Stimulated activated naive CD8-positive, alpha-beta T cell treated with anti-CD3 and anti-CD28 coated beads, Interleukin-15, Interleukin-2, amounts not matched to agents 100 ng/mL and 50 ng/mL, for 24 hours (primary cell): Measurements from ENCODE around the gene CACNA1A.

ENCODE experiments used
- H3K27ac Mint-ChIP-seq: one replicate; pipeline ENCODE4 v1.8.0; 2021; ENCODE audit warnings: mild to moderate bottlenecking, mixed read lengths
- H3K27me3 Mint-ChIP-seq: one replicate; pipeline ENCODE4 v1.8.0; 2021; ENCODE audit warnings: mixed read lengths
- H3K36me3 Mint-ChIP-seq: one replicate; pipeline ENCODE4 v1.8.0; 2021; ENCODE audit warnings: low read depth, mixed read lengths
- H3K4me1 Mint-ChIP-seq: one replicate; pipeline ENCODE4 v1.8.0; 2021; ENCODE audit warnings: low read depth, mixed read lengths
- H3K4me3 Mint-ChIP-seq: one replicate; pipeline ENCODE4 v1.8.0; 2021; ENCODE audit warnings: mild to moderate bottlenecking, mixed read lengths
- H3K9me3 Mint-ChIP-seq: one replicate; pipeline ENCODE4 v1.8.0; 2021; ENCODE audit warnings: mixed read lengths

CACNA1A gene

GRCh38 chr19:13425151-13425550 lies 81.1 kb downstream of the CACNA1A start:
- H3K36me3 Mint-ChIP-seq, result no peaks in the 10 kb centered on the region
- H3K4me1 Mint-ChIP-seq, result no peaks in the 10 kb centered on the region
- H3K9me3 Mint-ChIP-seq, result peaks cover 30% of the 10 kb centered on the region

GRCh38 chr19:13420780-13421179 lies 85.5 kb downstream of the CACNA1A start:
- H3K9me3 Mint-ChIP-seq, result peaks cover 30% of the 10 kb centered on the region
- no peak overlapping the region for H3K4me3 Mint-ChIP-seq
- peaks cover 3% of the 10 kb centered on the region for H3K27me3 Mint-ChIP-seq
- no peaks in the 10 kb centered on the region for H3K4me1 Mint-ChIP-seq
- H3K36me3 Mint-ChIP-seq, result no peaks in the 10 kb centered on the region
- H3K27ac Mint-ChIP-seq, result no peak overlapping the region

More at GRCh38 chr19:13425151-13425550, 81.1 kb downstream of the CACNA1A start:
- Mint-ChIP-seq H3K27ac (no peak overlapping the region), H3K4me3 (no peak overlapping the region), H3K27me3 (peaks cover 21% of the 10 kb centered on the region)

- Mint-ChIP-seq H3K27me3 (peaks cover 4% of the 10 kb centered on the region), H3K4me3 (no peak overlapping the region), H3K4me1 (no peaks in the 10 kb centered on the region), H3K27ac (no peak overlapping the region), H3K9me3 (peaks cover 14% of the 10 kb centered on the region), H3K36me3 (no peaks in the 10 kb centered on the region)
These were observed 89.2 kb downstream of the CACNA1A start for GRCh38 chr19:13417054-13417453.

- Mint-ChIP-seq H3K27me3 (peaks cover 10% of the 10 kb centered on the region), H3K4me1 (no peaks in the 10 kb centered on the region), H3K36me3 (no peaks in the 10 kb centered on the region), H3K4me3 (no peak overlapping the region), H3K27ac (no peak overlapping the region), H3K9me3 (peaks cover 9% of the 10 kb centered on the region)
These were observed 94.4 kb downstream of the CACNA1A start for GRCh38 chr19:13411899-13412298.

- no peaks in the 10 kb centered on the region for H3K4me1 Mint-ChIP-seq
- peaks cover 10% of the 10 kb centered on the region for H3K27me3 Mint-ChIP-seq
- H3K4me3 Mint-ChIP-seq, result no peak overlapping the region
- H3K9me3 Mint-ChIP-seq, result peaks cover 9% of the 10 kb centered on the region
- no peaks in the 10 kb centered on the region for H3K36me3 Mint-ChIP-seq
- no peak overlapping the region for H3K27ac Mint-ChIP-seq
These were observed 95.3 kb downstream of the CACNA1A start for GRCh38 chr19:13410946-13411345.

GRCh38 chr19:13408889-13409518 lies 97.3 kb downstream of the CACNA1A start:
- peaks cover 9% of the 10 kb centered on the region for H3K9me3 Mint-ChIP-seq
- no peaks in the 10 kb centered on the region for H3K36me3 Mint-ChIP-seq
- H3K27ac Mint-ChIP-seq, result no peak overlapping the region
- H3K4me3 Mint-ChIP-seq, result no peak overlapping the region
- H3K27me3 Mint-ChIP-seq, result peaks cover 6% of the 10 kb centered on the region
- H3K4me1 Mint-ChIP-seq, result no peaks in the 10 kb centered on the region

GRCh38 chr19:13404236-13404635 lies 102.0 kb downstream of the CACNA1A start:
- H3K9me3 Mint-ChIP-seq, result peaks cover 3% of the 10 kb centered on the region
- no peaks in the 10 kb centered on the region for H3K36me3 Mint-ChIP-seq
- H3K27me3 Mint-ChIP-seq, result peaks cover 5% of the 10 kb centered on the region
- no peak overlapping the region for H3K4me3 Mint-ChIP-seq
- H3K27ac Mint-ChIP-seq, result no peak overlapping the region
- no peaks in the 10 kb centered on the region for H3K4me1 Mint-ChIP-seq

GRCh38 chr19:13401388-13401787 lies 104.9 kb downstream of the CACNA1A start:
- no peaks in the 10 kb centered on the region for H3K4me1 Mint-ChIP-seq
- H3K9me3 Mint-ChIP-seq, result no peaks in the 10 kb centered on the region
- no peak overlapping the region for H3K27ac Mint-ChIP-seq
- no peak overlapping the region for H3K4me3 Mint-ChIP-seq
- H3K27me3 Mint-ChIP-seq, result peaks cover 20% of the 10 kb centered on the region
- H3K36me3 Mint-ChIP-seq, result no peaks in the 10 kb centered on the region

- H3K27ac Mint-ChIP-seq, result no peak overlapping the region
- H3K4me3 Mint-ChIP-seq, result no peak overlapping the region
- H3K36me3 Mint-ChIP-seq, result no peaks in the 10 kb centered on the region
- no peaks in the 10 kb centered on the region for H3K4me1 Mint-ChIP-seq
- H3K27me3 Mint-ChIP-seq, result peaks cover 29% of the 10 kb centered on the region
- no peaks in the 10 kb centered on the region for H3K9me3 Mint-ChIP-seq
These were observed 106.0 kb downstream of the CACNA1A start for GRCh38 chr19:13400296-13400695.

- peaks cover 32% of the 10 kb centered on the region for H3K27me3 Mint-ChIP-seq
These were observed 106.5 kb downstream of the CACNA1A start for GRCh38 chr19:13399746-13400145.

GRCh38 chr19:13398780-13399726 lies 107.2 kb downstream of the CACNA1A start:
- Mint-ChIP-seq H3K4me1 (no peaks in the 10 kb centered on the region), H3K27me3 (peaks cover 39% of the 10 kb centered on the region), H3K9me3 (no peaks in the 10 kb centered on the region), H3K4me3 (no peak overlapping the region), H3K36me3 (no peaks in the 10 kb centered on the region), H3K27ac (no peak overlapping the region)

More at GRCh38 chr19:13399746-13400145, 106.5 kb downstream of the CACNA1A start:
- H3K4me3 Mint-ChIP-seq, result no peak overlapping the region
- no peaks in the 10 kb centered on the region for H3K4me1 Mint-ChIP-seq
- H3K36me3 Mint-ChIP-seq, result no peaks in the 10 kb centered on the region
- H3K9me3 Mint-ChIP-seq, result no peaks in the 10 kb centered on the region
- H3K27ac Mint-ChIP-seq, result no peak overlapping the region

- no peaks in the 10 kb centered on the region for H3K4me1 Mint-ChIP-seq
- H3K9me3 Mint-ChIP-seq, result no peaks in the 10 kb centered on the region
- H3K4me3 Mint-ChIP-seq, result no peak overlapping the region
- peaks cover 44% of the 10 kb centered on the region for H3K27me3 Mint-ChIP-seq
- no peak overlapping the region for H3K27ac Mint-ChIP-seq
- H3K36me3 Mint-ChIP-seq, result no peaks in the 10 kb centered on the region
These were observed 108.1 kb downstream of the CACNA1A start for GRCh38 chr19:13398182-13398581.

GRCh38 chr19:13396250-13397080 lies 109.8 kb downstream of the CACNA1A start:
- H3K27me3 Mint-ChIP-seq, result peaks cover 51% of the 10 kb centered on the region
- no peak overlapping the region for H3K27ac Mint-ChIP-seq
- no peak overlapping the region for H3K4me3 Mint-ChIP-seq
- no peaks in the 10 kb centered on the region for H3K9me3 Mint-ChIP-seq
- no peaks in the 10 kb centered on the region for H3K36me3 Mint-ChIP-seq
- H3K4me1 Mint-ChIP-seq, result no peaks in the 10 kb centered on the region

GRCh38 chr19:13382633-13382938 lies 123.7 kb downstream of the CACNA1A start:
- H3K27me3 Mint-ChIP-seq, result peaks cover 14% of the 10 kb centered on the region

More at GRCh38 chr19:13382633-13382938, 123.7 kb downstream of the CACNA1A start:
- Mint-ChIP-seq H3K4me1 (no peaks in the 10 kb centered on the region), H3K4me3 (no peak overlapping the region), H3K27ac (no peak overlapping the region), H3K9me3 (no peaks in the 10 kb centered on the region), H3K36me3 (no peaks in the 10 kb centered on the region)
